GM23338 (cell line): ENCODE data around the gene METRN. TPM values are rescaled to one million over a fixed set of nuclear protein-coding genes. Genes with fewer than 3 reads are reported as not detected.
A peak's percentile ranks its signal among the peaks of the same experiment; 100 is the strongest.

Experiments
- ATAC-seq: fragments of 200-7000 bp; cut with Tn5 transposase; 3 replicates; pipeline ENCODE4 v1.9.1; 2020
- DNase-seq: peaks from one replicate; pipeline ENCODE4 v3.0.0-alpha.2; 2015; ENCODE audit warnings: low spot score
- H2AFZ ChIP-seq: fragments of 200-600 bp; sonication (generic); 2 replicates; pipeline ENCODE4 v1.8.0; 2016; ENCODE audit warnings: antibody characterized with exemption, mild to moderate bottlenecking, moderate library complexity
- H3F3A ChIP-seq: fragments of 200-600 bp; sonication (generic); replicated peaks from 2 replicates; pipeline ENCODE4 v1.8.0; 2017; ENCODE audit warnings: antibody characterized with exemption, mixed run types, low read depth
- H3K27ac ChIP-seq: fragments of 200-600 bp; sonication (generic); 2 replicates; pipeline ENCODE4 v1.6.1; 2016; ENCODE audit warnings: low read depth
- H3K27me3 ChIP-seq: fragments of 200-600 bp; sonication (generic); 2 replicates; pipeline ENCODE4 v1.8.0; 2016; ENCODE audit warnings: mild to moderate bottlenecking, mixed run types, moderate library complexity; ENCODE audit not compliant: insufficient read depth
- H3K36me3 ChIP-seq: fragments of 200-600 bp; sonication (generic); 2 replicates; pipeline ENCODE4 v1.8.0; 2016; ENCODE audit warnings: mild to moderate bottlenecking; ENCODE audit not compliant: insufficient read depth
- H3K4me1 ChIP-seq: fragments of 200-600 bp; sonication (generic); 2 replicates; pipeline ENCODE4 v1.8.0; 2016; ENCODE audit warnings: mild to moderate bottlenecking, moderate library complexity; ENCODE audit not compliant: insufficient read depth
- H3K4me2 ChIP-seq: fragments of 200-600 bp; sonication (generic); 2 replicates; pipeline ENCODE4 v1.7.1; 2017; ENCODE audit warnings: mixed run types
- H3K4me3 ChIP-seq: fragments of 200-600 bp; sonication (generic); 2 replicates; pipeline ENCODE4 v1.6.1; 2016; ENCODE audit warnings: mixed run types
- H3K79me2 ChIP-seq: fragments of 200-600 bp; sonication (generic); replicated peaks from 2 replicates; pipeline ENCODE4 v1.8.0; 2017; ENCODE audit warnings: mild to moderate bottlenecking; ENCODE audit not compliant: insufficient read depth
- H3K9me2 ChIP-seq: fragments of 200-600 bp; sonication (generic); 2 replicates; pipeline ENCODE4 v1.8.0; 2017; ENCODE audit not compliant: insufficient read depth
- H4K20me1 ChIP-seq: fragments of 200-600 bp; sonication (generic); replicated peaks from 2 replicates; pipeline ENCODE4 v1.8.0; 2017; ENCODE audit warnings: mild to moderate bottlenecking; ENCODE audit not compliant: insufficient read depth
- H3K27ac Mint-ChIP-seq: 2 replicates; pipeline ENCODE4 v1.8.0; 2020; ENCODE audit warnings: inconsistent platforms, mild to moderate bottlenecking, moderate library complexity, mixed read lengths
- H3K27me3 Mint-ChIP-seq: 3 replicates; pipeline ENCODE4 v1.8.0; 2022; ENCODE audit warnings: low read depth, mild to moderate bottlenecking, moderate library complexity, mixed read lengths, inconsistent platforms; ENCODE audit not compliant: insufficient read depth, poor library complexity
- H3K36me3 Mint-ChIP-seq: 3 replicates; pipeline ENCODE4 v1.8.0; 2021; ENCODE audit warnings: low read depth, mild to moderate bottlenecking, inconsistent platforms, moderate library complexity, mixed read lengths
- H3K4me1 Mint-ChIP-seq: 3 replicates; pipeline ENCODE4 v1.8.0; 2020; ENCODE audit warnings: mild to moderate bottlenecking, inconsistent platforms, mixed read lengths
- H3K4me3 Mint-ChIP-seq: 3 replicates; pipeline ENCODE4 v1.8.0; 2021; ENCODE audit warnings: moderate library complexity, mild to moderate bottlenecking, inconsistent platforms, mixed read lengths
- H3K9me3 Mint-ChIP-seq: 3 replicates; pipeline ENCODE4 v1.8.0; 2020; ENCODE audit warnings: moderate library complexity, mild to moderate bottlenecking, inconsistent platforms, mixed read lengths
- CREB1 ChIP-seq: fragments of 250-450 bp; sonication (Bioruptor Pico); IDR thresholded peaks from 2 replicates; pipeline ENCODE4 v1.5.0; 2020; ENCODE audit warnings: low read depth, mild to moderate bottlenecking, moderate library complexity
- EZH2 ChIP-seq: fragments of 200-600 bp; sonication (generic); IDR thresholded peaks from one replicate; pipeline ENCODE4 v1.8.0; 2017; ENCODE audit warnings: antibody characterized with exemption, mild to moderate bottlenecking, low read depth; ENCODE audit not compliant: unreplicated experiment
- EZH2phosphoT487 ChIP-seq: fragments of 200-600 bp; sonication (generic); IDR thresholded peaks from one replicate; pipeline ENCODE4 v1.8.1; 2018; ENCODE audit warnings: antibody characterized with exemption; ENCODE audit not compliant: unreplicated experiment
- JUNB ChIP-seq: IDR thresholded peaks from one replicate; pipeline ENCODE4 v1.6.1; 2016; ENCODE audit warnings: antibody characterized with exemption; ENCODE audit not compliant: unreplicated experiment
- NANOG ChIP-seq: IDR thresholded peaks from 2 replicates; pipeline ENCODE4 v1.6.1; 2016; ENCODE audit warnings: antibody characterized with exemption, borderline replicate concordance
- POLR2AphosphoS5 ChIP-seq: IDR thresholded peaks from 2 replicates; pipeline ENCODE4 v1.6.1; 2016; ENCODE audit warnings: antibody characterized with exemption, low read depth
- REST ChIP-seq: IDR thresholded peaks from one replicate; pipeline ENCODE4 v1.6.1; 2018; ENCODE audit warnings: antibody characterized with exemption; ENCODE audit not compliant: unreplicated experiment
- STAT1 ChIP-seq: IDR thresholded peaks from one replicate; pipeline ENCODE4 v1.6.1; 2016; ENCODE audit warnings: antibody characterized with exemption; ENCODE audit not compliant: unreplicated experiment
- ZNF114 ChIP-seq: fragments of 250-450 bp; sonication (Bioruptor Pico); IDR thresholded peaks from 2 replicates; pipeline ENCODE4 v1.5.0; 2020; ENCODE audit warnings: mild to moderate bottlenecking, moderate library complexity
- ZNF331 ChIP-seq: fragments of 250-450 bp; sonication (Bioruptor Pico); IDR thresholded peaks from 2 replicates; pipeline ENCODE4 v1.5.0; 2020; ENCODE audit warnings: low read depth, mild to moderate bottlenecking, moderate library complexity
- polyA plus RNA-seq: library from polyadenylated mRNA; unstranded; fragments of >200 nt; fragmentation: Nextera tagmentation; extraction: Ambion mirVana; gene quantifications from 2 replicates; pipeline ENCODE4 v1.2.1, GENCODE V29; 2016
- total RNA-seq: library from RNA; depleted of rRNA; stranded (reverse); fragments of >200 nt; shearing (Covaris generic); gene quantifications from 2 replicates; pipeline ENCODE4 v1.2.3, GENCODE V29; 2014
- TF ChIP-seq, protein P1 (sequence below), 2 experiments: fragments of 200-600 bp in 1 of 2; sonication (generic) in 1 of 2; conservative IDR thresholded peaks; 2 replicates each; pipeline versions ENCODE4 v1.5.1 to v1.6.1; 2016 to 2017; ENCODE audit warnings: antibody characterized with exemption in 2 of 2, low read depth in 2 of 2, mild to moderate bottlenecking in 2 of 2, moderate library complexity in 1 of 2
- TF ChIP-seq, protein P2 (sequence below): IDR thresholded peaks from 2 replicates; pipeline ENCODE4 v1.6.1; 2016; ENCODE audit warnings: antibody characterized with exemption
- TF ChIP-seq, protein P3 (sequence below): fragments of 250-450 bp; sonication (Bioruptor Pico); IDR thresholded peaks from 2 replicates; pipeline ENCODE4 v1.5.0; 2020; ENCODE audit warnings: mild to moderate bottlenecking, moderate library complexity

Gene METRN
- total and polyA plus RNA-seq, 2 experiments from 2014 or later = 18.7 to 33.0 TPM

- H3K36me3 Mint-ChIP-seq = no peaks in the 10 kb centered on the region
- no peak overlapping the region for H2AFZ ChIP-seq
- no peaks in the 10 kb centered on the region for H3F3A ChIP-seq
- H3K4me3 ChIP-seq = no peak overlapping the region
- peaks cover 34% of the 10 kb centered on the region for H3K27me3 ChIP-seq
- H4K20me1 ChIP-seq = no peaks in the 10 kb centered on the region
- H3K4me2 ChIP-seq = no peak overlapping the region
- 0 out of 2 replicates have a peak overlapping the region, but pooled peaks have one; percentile 38 for H3K27ac Mint-ChIP-seq
- peak overlapping the region; percentile 51 for H3K4me3 Mint-ChIP-seq
- ATAC-seq (no peak), DNase-seq (no peak)
- peaks cover 12% of the 10 kb centered on the region; the same call in 1 of the 2 replicates for H3K4me1 ChIP-seq
- no peaks in the 10 kb centered on the region for H3K9me2 ChIP-seq
- TF ChIP-seq STAT1 (no peak), EZH2 (no peak), REST (no peak), CREB1 (CRISPR knock-in tag) (no peak), ZNF114 (CRISPR knock-in tag) (no peak), NANOG (no peak), ZNF331 (CRISPR knock-in tag) (no peak), POLR2AphosphoS5 (no peak), EZH2phosphoT487 (no peak), JUNB (no peak)
- TF ChIP-seq, protein P1, sequence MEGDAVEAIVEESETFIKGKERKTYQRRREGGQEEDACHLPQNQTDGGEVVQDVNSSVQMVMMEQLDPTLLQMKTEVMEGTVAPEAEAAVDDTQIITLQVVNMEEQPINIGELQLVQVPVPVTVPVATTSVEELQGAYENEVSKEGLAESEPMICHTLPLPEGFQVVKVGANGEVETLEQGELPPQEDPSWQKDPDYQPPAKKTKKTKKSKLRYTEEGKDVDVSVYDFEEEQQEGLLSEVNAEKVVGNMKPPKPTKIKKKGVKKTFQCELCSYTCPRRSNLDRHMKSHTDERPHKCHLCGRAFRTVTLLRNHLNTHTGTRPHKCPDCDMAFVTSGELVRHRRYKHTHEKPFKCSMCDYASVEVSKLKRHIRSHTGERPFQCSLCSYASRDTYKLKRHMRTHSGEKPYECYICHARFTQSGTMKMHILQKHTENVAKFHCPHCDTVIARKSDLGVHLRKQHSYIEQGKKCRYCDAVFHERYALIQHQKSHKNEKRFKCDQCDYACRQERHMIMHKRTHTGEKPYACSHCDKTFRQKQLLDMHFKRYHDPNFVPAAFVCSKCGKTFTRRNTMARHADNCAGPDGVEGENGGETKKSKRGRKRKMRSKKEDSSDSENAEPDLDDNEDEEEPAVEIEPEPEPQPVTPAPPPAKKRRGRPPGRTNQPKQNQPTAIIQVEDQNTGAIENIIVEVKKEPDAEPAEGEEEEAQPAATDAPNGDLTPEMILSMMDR (conservative IDR thresholded peaks at IDR 0.05; ENCODE audit: low read depth in 2 of 2) = no peak
- TF ChIP-seq, protein P2, sequence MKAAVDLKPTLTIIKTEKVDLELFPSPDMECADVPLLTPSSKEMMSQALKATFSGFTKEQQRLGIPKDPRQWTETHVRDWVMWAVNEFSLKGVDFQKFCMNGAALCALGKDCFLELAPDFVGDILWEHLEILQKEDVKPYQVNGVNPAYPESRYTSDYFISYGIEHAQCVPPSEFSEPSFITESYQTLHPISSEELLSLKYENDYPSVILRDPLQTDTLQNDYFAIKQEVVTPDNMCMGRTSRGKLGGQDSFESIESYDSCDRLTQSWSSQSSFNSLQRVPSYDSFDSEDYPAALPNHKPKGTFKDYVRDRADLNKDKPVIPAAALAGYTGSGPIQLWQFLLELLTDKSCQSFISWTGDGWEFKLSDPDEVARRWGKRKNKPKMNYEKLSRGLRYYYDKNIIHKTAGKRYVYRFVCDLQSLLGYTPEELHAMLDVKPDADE = no peak
- TF ChIP-seq, protein P3, sequence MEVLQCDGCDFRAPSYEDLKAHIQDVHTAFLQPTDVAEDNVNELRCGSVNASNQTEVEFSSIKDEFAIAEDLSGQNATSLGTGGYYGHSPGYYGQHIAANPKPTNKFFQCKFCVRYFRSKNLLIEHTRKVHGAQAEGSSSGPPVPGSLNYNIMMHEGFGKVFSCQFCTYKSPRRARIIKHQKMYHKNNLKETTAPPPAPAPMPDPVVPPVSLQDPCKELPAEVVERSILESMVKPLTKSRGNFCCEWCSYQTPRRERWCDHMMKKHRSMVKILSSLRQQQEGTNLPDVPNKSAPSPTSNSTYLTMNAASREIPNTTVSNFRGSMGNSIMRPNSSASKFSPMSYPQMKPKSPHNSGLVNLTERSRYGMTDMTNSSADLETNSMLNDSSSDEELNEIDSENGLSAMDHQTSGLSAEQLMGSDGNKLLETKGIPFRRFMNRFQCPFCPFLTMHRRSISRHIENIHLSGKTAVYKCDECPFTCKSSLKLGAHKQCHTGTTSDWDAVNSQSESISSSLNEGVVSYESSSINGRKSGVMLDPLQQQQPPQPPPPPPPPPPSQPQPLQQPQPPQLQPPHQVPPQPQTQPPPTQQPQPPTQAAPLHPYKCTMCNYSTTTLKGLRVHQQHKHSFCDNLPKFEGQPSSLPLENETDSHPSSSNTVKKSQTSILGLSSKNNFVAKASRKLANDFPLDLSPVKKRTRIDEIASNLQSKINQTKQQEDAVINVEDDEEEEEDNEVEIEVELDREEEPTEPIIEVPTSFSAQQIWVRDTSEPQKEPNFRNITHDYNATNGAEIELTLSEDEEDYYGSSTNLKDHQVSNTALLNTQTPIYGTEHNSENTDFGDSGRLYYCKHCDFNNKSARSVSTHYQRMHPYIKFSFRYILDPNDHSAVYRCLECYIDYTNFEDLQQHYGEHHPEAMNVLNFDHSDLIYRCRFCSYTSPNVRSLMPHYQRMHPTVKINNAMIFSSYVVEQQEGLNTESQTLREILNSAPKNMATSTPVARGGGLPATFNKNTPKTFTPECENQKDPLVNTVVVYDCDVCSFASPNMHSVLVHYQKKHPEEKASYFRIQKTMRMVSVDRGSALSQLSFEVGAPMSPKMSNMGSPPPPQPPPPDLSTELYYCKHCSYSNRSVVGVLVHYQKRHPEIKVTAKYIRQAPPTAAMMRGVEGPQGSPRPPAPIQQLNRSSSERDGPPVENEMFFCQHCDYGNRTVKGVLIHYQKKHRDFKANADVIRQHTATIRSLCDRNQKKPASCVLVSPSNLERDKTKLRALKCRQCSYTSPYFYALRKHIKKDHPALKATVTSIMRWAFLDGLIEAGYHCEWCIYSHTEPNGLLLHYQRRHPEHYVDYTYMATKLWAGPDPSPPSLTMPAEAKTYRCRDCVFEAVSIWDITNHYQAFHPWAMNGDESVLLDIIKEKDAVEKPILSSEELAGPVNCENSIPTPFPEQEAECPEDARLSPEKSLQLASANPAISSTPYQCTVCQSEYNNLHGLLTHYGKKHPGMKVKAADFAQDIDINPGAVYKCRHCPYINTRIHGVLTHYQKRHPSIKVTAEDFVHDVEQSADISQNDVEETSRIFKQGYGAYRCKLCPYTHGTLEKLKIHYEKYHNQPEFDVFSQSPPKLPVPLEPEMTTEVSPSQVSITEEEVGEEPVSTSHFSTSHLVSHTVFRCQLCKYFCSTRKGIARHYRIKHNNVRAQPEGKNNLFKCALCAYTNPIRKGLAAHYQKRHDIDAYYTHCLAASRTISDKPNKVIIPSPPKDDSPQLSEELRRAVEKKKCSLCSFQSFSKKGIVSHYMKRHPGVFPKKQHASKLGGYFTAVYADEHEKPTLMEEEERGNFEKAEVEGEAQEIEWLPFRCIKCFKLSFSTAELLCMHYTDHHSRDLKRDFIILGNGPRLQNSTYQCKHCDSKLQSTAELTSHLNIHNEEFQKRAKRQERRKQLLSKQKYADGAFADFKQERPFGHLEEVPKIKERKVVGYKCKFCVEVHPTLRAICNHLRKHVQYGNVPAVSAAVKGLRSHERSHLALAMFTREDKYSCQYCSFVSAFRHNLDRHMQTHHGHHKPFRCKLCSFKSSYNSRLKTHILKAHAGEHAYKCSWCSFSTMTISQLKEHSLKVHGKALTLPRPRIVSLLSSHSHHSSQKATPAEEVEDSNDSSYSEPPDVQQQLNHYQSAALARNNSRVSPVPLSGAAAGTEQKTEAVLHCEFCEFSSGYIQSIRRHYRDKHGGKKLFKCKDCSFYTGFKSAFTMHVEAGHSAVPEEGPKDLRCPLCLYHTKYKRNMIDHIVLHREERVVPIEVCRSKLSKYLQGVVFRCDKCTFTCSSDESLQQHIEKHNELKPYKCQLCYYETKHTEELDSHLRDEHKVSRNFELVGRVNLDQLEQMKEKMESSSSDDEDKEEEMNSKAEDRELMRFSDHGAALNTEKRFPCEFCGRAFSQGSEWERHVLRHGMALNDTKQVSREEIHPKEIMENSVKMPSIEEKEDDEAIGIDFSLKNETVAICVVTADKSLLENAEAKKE (CRISPR knock-in tag) = no peak
- H3K27me3 Mint-ChIP-seq = peaks cover 31% of the 10 kb centered on the region
- no peak overlapping the region for H3K27ac ChIP-seq
- peaks cover 13% of the 10 kb centered on the region; the same call in 2 of the 3 replicates for H3K4me1 Mint-ChIP-seq
- H3K9me3 Mint-ChIP-seq = no peaks in the 10 kb centered on the region
- no peaks in the 10 kb centered on the region for H3K36me3 ChIP-seq
- no peaks in the 10 kb centered on the region for H3K79me2 ChIP-seq
Observed at GRCh38 chr16:718922-719321, 4.0 kb downstream of the METRN start.
